Progenitor cell of endocrine pancreas (in vitro differentiated cells): Measurements from ENCODE around the gene SEMA4D. TPM values are rescaled to one million over a fixed set of nuclear protein-coding genes. Genes with fewer than 3 reads are reported as not detected.
"Not testable (repeated sequence)": the region's sequence is repeated elsewhere in the genome, so short reads cannot be mapped to it uniquely, and the experiment has no call there.

Source experiments
- DNase-seq: peaks from one replicate; pipeline ENCODE4 v3.0.0; 2021; ENCODE audit warnings: low spot score; ENCODE audit not compliant: unreplicated experiment
- H3K27ac Mint-ChIP-seq: 2 replicates; pipeline ENCODE4 v1.8.0; 2021; ENCODE audit warnings: mild to moderate bottlenecking, moderate library complexity, mixed read lengths
- H3K27me3 Mint-ChIP-seq: 2 replicates; pipeline ENCODE4 v1.8.0; 2021; ENCODE audit warnings: mixed read lengths
- H3K36me3 Mint-ChIP-seq: 2 replicates; pipeline ENCODE4 v1.8.0; 2022; ENCODE audit warnings: mixed read lengths; ENCODE audit not compliant: insufficient read depth
- H3K4me1 Mint-ChIP-seq: 2 replicates; pipeline ENCODE4 v1.8.0; 2021; ENCODE audit warnings: low read depth, mixed read lengths
- H3K4me3 Mint-ChIP-seq: 2 replicates; pipeline ENCODE4 v1.8.0; 2021; ENCODE audit warnings: low read depth, mild to moderate bottlenecking, moderate library complexity, mixed read lengths
- H3K9me3 Mint-ChIP-seq: 2 replicates; pipeline ENCODE4 v1.8.0; 2021; ENCODE audit warnings: low read depth, mixed read lengths
- total RNA-seq: library from RNA; stranded (reverse); gene quantifications from 2 replicates; pipeline ENCODE4 v1.2.1, GENCODE V29; 2021
- TF ChIP-seq, protein P1 (sequence below): fragments of 200-600 bp; sonication (generic); IDR thresholded peaks from one replicate; pipeline ENCODE4 v1.5.0; 2021; ENCODE audit warnings: antibody characterized with exemption, mild to moderate bottlenecking; ENCODE audit not compliant: unreplicated experiment

The SEMA4D gene
- total RNA-seq, 1 donor from 2014 or later = 63.1 TPM

DNA sequence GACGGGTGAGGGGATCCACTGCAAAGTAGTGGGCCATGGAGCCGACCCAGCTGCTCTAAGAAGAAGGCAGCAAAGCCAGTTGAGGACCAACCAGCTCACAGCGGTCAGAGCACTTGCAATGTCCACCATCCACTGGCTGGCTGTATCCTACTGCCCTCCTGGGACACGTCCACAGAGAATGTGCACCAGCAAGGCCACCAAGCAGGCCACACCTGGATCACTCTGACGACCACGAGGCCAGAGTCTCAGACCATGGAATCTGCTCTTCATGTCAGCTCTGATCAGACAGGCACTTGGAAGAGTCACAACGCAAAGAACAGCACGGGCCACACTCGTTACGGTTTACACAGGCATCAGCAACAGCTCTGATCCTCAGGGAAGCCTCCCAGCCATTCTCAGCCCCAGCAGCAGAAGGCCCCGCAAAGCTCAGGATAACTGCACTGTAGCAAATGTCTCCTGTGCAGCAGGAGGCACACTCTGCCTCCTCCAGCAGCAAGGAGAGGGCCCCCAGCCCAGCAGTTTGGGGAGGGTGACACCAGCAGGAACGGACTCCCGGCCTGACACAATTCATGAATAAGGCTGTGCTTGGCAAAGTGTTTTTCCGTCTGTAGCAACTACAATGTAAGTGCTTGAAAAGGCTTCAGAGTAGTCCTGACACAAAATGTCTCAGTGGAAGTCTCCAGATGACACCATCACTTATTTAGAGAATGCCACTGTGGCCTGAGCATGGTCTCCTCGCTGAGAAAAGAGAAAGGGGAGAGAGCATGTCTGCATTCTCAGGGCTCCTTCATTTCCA is 15.7 kb downstream of the SEMA4D start:
- Mint-ChIP-seq H3K4me3 (no peak overlapping the region), H3K36me3 (peaks cover 7% of the 10 kb centered on the region), H3K4me1 (peaks cover 8% of the 10 kb centered on the region), H3K9me3 (peaks cover 2% of the 10 kb centered on the region), H3K27ac (no peak overlapping the region), H3K27me3 (no peaks in the 10 kb centered on the region)
- DNase-seq = no peak
- TF ChIP-seq, protein P1, sequence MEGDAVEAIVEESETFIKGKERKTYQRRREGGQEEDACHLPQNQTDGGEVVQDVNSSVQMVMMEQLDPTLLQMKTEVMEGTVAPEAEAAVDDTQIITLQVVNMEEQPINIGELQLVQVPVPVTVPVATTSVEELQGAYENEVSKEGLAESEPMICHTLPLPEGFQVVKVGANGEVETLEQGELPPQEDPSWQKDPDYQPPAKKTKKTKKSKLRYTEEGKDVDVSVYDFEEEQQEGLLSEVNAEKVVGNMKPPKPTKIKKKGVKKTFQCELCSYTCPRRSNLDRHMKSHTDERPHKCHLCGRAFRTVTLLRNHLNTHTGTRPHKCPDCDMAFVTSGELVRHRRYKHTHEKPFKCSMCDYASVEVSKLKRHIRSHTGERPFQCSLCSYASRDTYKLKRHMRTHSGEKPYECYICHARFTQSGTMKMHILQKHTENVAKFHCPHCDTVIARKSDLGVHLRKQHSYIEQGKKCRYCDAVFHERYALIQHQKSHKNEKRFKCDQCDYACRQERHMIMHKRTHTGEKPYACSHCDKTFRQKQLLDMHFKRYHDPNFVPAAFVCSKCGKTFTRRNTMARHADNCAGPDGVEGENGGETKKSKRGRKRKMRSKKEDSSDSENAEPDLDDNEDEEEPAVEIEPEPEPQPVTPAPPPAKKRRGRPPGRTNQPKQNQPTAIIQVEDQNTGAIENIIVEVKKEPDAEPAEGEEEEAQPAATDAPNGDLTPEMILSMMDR = no peak

DNA sequence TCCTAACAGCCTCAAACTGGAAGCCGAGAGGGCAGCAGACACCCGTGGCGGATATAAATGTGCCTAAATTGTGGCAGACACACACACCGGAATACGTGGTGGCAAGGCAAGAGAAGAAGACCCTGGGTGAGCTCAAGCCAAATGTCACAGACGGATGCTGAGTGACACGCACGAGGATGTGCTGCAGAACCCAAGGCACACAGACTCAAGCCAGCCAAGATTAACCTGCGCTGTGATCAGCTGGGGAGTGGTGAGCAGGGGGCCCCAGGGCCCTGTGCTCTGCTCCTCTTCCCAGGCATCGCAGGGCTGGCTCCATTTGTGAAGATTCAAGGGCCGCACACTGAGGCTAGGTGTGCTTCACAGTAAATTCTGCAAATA is 16.4 kb downstream of the SEMA4D start:
- H3K27me3 Mint-ChIP-seq = no peaks in the 10 kb centered on the region
- no peak for DNase-seq
- peaks cover 7% of the 10 kb centered on the region for H3K36me3 Mint-ChIP-seq
- H3K27ac Mint-ChIP-seq = no peak overlapping the region
- H3K9me3 Mint-ChIP-seq = peaks cover 2% of the 10 kb centered on the region
- TF ChIP-seq, protein P1 = no peak
- H3K4me3 Mint-ChIP-seq = no peak overlapping the region
- peaks cover 13% of the 10 kb centered on the region for H3K4me1 Mint-ChIP-seq

GRCh38 chr9:89480825-89481537 is 16.9 kb downstream of the SEMA4D start:
- DNase-seq = no peak
- TF ChIP-seq, protein P1 = no peak
- H3K27me3 Mint-ChIP-seq = no peaks in the 10 kb centered on the region
- H3K4me1 Mint-ChIP-seq = peaks cover 13% of the 10 kb centered on the region
- no peak overlapping the region for H3K27ac Mint-ChIP-seq
- no peak overlapping the region for H3K4me3 Mint-ChIP-seq
- peaks cover under 1% of the 10 kb centered on the region for H3K9me3 Mint-ChIP-seq
- peaks cover 7% of the 10 kb centered on the region for H3K36me3 Mint-ChIP-seq

DNA sequence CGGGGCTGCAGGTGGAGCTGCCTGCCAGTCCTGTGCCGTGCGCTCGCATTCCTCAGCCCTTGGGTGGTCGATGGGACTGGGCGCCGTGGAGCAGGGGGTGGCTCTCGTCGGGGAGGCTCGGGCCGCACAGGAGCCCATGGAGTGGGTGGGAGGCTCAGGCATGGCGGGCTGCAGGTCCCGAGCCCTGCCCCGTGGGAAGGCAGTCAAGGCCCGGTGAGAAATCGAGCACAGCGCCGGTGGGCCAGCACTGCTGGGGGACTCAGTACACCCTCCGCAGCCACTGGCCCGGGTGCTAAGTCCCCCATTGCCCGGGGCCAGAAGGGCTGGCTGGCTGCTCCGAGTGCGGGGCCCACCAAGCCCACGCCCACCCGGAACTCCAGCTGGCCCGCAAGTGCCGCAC is 17.5 kb downstream of the SEMA4D start:
- not testable (repeated sequence) for H3K4me3 Mint-ChIP-seq, H3K9me3 Mint-ChIP-seq, H3K27me3 Mint-ChIP-seq, H3K36me3 Mint-ChIP-seq, DNase-seq, H3K27ac Mint-ChIP-seq
- H3K4me1 Mint-ChIP-seq = peaks cover 15% of the 10 kb centered on the region

- not testable (repeated sequence) for H3K9me3 Mint-ChIP-seq, H3K27ac Mint-ChIP-seq, H3K27me3 Mint-ChIP-seq, DNase-seq, H3K4me3 Mint-ChIP-seq, H3K36me3 Mint-ChIP-seq
- H3K4me1 Mint-ChIP-seq = peaks cover 16% of the 10 kb centered on the region
These were observed 18.3 kb downstream of the SEMA4D start for GRCh38 chr9:89479669-89480011.

DNA sequence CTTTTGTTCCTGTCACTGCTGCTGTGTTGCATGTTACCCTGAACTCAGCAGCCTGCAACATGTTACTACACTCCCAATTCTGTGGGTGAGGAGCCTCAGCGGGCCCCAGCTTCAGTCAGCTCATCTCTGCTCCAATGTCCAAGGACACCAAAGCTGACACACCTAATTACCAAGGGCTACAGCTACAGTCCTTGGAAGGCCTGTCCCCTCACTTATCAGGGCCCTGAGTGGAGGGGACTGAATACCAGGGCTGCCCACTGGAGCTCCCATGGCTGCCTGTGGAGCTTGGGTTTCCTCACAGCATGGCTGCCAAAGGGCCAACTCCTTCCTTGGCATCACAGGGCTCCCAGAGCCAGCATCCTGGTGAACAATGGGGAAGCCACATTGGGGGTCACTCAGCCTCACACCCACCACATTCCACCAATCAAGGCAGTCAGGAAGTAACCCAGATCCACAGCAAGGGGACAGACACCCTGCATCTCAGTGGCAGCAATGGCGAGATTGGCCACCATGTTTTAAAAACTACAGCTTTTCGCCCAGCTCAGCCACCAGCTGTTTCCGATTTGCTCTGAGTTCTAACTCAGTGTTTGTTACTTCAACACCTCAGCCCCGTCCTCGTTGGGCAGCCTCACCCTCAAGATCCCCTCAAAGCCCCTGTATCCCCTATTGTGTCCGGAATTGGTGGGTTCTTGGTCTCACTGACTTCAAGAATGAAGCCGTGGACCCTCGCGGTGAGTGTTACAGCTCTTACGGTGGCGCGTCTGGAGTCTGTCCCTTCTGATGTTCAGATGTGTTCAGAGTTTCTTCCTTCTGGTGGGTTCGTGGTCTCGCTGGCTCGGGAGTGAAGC is 18.9 kb downstream of the SEMA4D start:
- peaks cover 20% of the 10 kb centered on the region for H3K4me1 Mint-ChIP-seq
- H3K9me3 Mint-ChIP-seq = no peaks in the 10 kb centered on the region
- H3K27me3 Mint-ChIP-seq = no peaks in the 10 kb centered on the region
- no peak for DNase-seq
- H3K4me3 Mint-ChIP-seq = no peak overlapping the region
- TF ChIP-seq, protein P1 = no peak
- peaks cover 8% of the 10 kb centered on the region for H3K36me3 Mint-ChIP-seq
- no peak overlapping the region for H3K27ac Mint-ChIP-seq
